BLaER1 treated with 17β-estradiol and CSF1 and Interleukin-3, amounts not matched to agents 10 nM and 100 nM (cell line): ENCODE data around the gene CD300LG.

Source experiments
- H3K27ac ChIP-seq, 11 experiments: shearing (Covaris generic); formaldehyde crosslinking; 2 replicates each; pipeline ENCODE4 v1.8.1; 2022
- H3K27me3 ChIP-seq, 11 experiments: shearing (Covaris generic); formaldehyde crosslinking; 2 replicates each; pipeline ENCODE4 v1.8.1; 2022
- H3K36me3 ChIP-seq, 11 experiments: shearing (Covaris generic); formaldehyde crosslinking; 2 replicates each; pipeline ENCODE4 v1.8.1; 2022
- H3K4me1 ChIP-seq, 10 experiments: shearing (Covaris generic); formaldehyde crosslinking; 2 replicates each; pipeline ENCODE4 v1.8.1; 2022
- H3K4me2 ChIP-seq, 11 experiments: shearing (Covaris generic); formaldehyde crosslinking; 2 replicates each; pipeline ENCODE4 v1.8.1; 2022
- H3K4me3 ChIP-seq, 10 experiments: shearing (Covaris generic); formaldehyde crosslinking; 2 replicates each; pipeline ENCODE4 v1.8.1; 2022
- H3K9ac ChIP-seq, 11 experiments: shearing (Covaris generic); formaldehyde crosslinking; 2 replicates each; pipeline ENCODE4 v1.8.1; 2022
- H3K9me3 ChIP-seq, 11 experiments: shearing (Covaris generic); formaldehyde crosslinking; replicated peaks in 1 of 11; 2 replicates each; pipeline ENCODE4 v1.8.1; 2022
- H4K20me1 ChIP-seq, 11 experiments: shearing (Covaris generic); formaldehyde crosslinking; 2 replicates each; pipeline ENCODE4 v1.8.1; 2022
- Cebpa-rat ChIP-seq, 11 experiments: shearing (Covaris generic); IDR thresholded peaks; 2 replicates each; pipeline ENCODE4 v1.8.1; 2022

The CD300LG gene

GRCh38 chr17:43842975-43843325 lies 4.0 kb upstream of the CD300LG start:
- H3K27me3 ChIP-seq = no peaks in the 10 kb centered on the region
- no peaks in the 10 kb centered on the region for H3K36me3 ChIP-seq
- H4K20me1 ChIP-seq = no peaks in the 10 kb centered on the region
- no peak overlapping the region for H3K27ac ChIP-seq
- H3K9me3 ChIP-seq = no peaks in the 10 kb centered on the region
- no peak for TF ChIP-seq Cebpa-rat (IDR thresholded peaks at IDR 0.05)
- no peak overlapping the region for H3K4me3 ChIP-seq
- no peak overlapping the region for H3K9ac ChIP-seq
- H3K4me2 ChIP-seq = no peak overlapping the region
- peaks cover 0 to 14% (median 8%) of the 10 kb centered on the region in 10 experiments; a peak in 15 of 20 replicates for H3K4me1 ChIP-seq

DNA sequence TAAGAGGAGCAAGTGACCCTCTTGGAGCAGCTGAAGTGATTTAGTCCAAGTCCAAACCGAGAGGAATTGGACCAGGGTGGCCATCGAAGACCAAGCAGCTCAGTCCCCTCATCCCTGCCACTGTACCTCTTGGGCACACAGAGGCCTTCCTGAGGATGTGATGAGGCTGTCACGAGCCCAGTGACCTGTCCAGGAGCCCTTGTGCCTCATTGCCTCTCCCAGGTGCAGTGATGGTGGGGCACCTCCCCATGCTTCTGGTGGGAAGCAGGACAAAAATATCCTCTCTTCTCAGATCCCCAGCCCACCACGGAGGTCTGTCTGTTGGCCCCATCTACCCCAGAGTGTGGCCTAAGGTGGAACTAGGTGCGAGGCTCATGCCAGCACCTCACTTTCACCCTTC lies 2.7 kb upstream of the CD300LG start:
- no peak overlapping the region for H3K4me2 ChIP-seq
- H4K20me1 ChIP-seq = no peaks in the 10 kb centered on the region
- TF ChIP-seq Cebpa-rat (IDR thresholded peaks at IDR 0.05) = no peak
- no peak overlapping the region for H3K27ac ChIP-seq
- H3K9me3 ChIP-seq = no peaks in the 10 kb centered on the region
- no peak overlapping the region for H3K9ac ChIP-seq
- H3K27me3 ChIP-seq = no peaks in the 10 kb centered on the region
- no peak overlapping the region for H3K4me3 ChIP-seq
- peaks cover 0 to 14% (median 8%) of the 10 kb centered on the region in 10 experiments; a peak in 15 of 20 replicates for H3K4me1 ChIP-seq
- H3K36me3 ChIP-seq = no peaks in the 10 kb centered on the region

GRCh38 chr17:43845766-43846165 lies 1.2 kb upstream of the CD300LG start:
- peaks cover 0 to 14% (median 8%) of the 10 kb centered on the region in 10 experiments; a peak in 15 of 20 replicates for H3K4me1 ChIP-seq
- no peak overlapping the region for H3K4me3 ChIP-seq
- H3K27ac ChIP-seq = no peak overlapping the region
- no peak overlapping the region for H3K4me2 ChIP-seq
- H4K20me1 ChIP-seq = no peaks in the 10 kb centered on the region
- no peaks in the 10 kb centered on the region for H3K9me3 ChIP-seq
- no peak overlapping the region for H3K9ac ChIP-seq
- H3K27me3 ChIP-seq = no peaks in the 10 kb centered on the region
- TF ChIP-seq Cebpa-rat (IDR thresholded peaks at IDR 0.05) = no peak
- no peaks in the 10 kb centered on the region for H3K36me3 ChIP-seq

DNA sequence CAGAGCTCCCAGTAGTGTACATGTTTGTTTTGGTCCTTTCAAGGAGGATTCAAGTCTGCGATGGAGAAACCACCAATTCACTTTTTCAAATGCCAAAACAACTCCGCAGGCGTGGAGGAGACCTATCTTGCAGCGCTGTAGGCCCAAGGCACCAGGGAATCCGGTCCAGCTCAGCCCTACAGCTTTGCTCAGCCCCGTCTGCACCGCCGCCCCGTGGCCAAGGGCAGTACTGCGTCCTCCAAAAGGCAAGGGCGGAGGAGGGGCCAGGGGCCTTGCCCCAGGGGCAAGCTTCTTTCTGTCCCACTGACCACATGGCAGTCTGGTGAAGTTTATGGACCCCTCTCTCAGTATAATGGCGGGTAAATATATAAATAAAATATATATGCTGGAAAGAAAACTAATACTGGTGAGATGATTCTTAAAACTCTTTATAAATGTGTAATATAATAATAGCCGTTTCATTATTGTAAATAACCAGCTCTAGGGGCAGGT lies 709 bp upstream of the CD300LG start:
- no peaks in the 10 kb centered on the region for H4K20me1 ChIP-seq
- peaks cover 0 to 14% (median 7%) of the 10 kb centered on the region in 10 experiments; a peak in 14 of 20 replicates for H3K4me1 ChIP-seq
- no peaks in the 10 kb centered on the region for H3K36me3 ChIP-seq
- no peak overlapping the region for H3K4me3 ChIP-seq
- H3K9ac ChIP-seq = no peak overlapping the region
- H3K27ac ChIP-seq = no peak overlapping the region; a peak in 1 of 22 replicates
- no peak for TF ChIP-seq Cebpa-rat (IDR thresholded peaks at IDR 0.05)
- H3K27me3 ChIP-seq = no peaks in the 10 kb centered on the region
- H3K4me2 ChIP-seq = peak overlapping the region in 3 of 11 experiments; percentile 67 to 78 (median 70); a peak in 4 of 22 replicates
- H3K9me3 ChIP-seq = no peaks in the 10 kb centered on the region

- no peak overlapping the region for H3K9ac ChIP-seq
- H3K9me3 ChIP-seq = no peaks in the 10 kb centered on the region
- H3K36me3 ChIP-seq = no peaks in the 10 kb centered on the region
These were observed 1.6 kb downstream of the CD300LG start for GRCh38 chr17:43848601-43849000.

DNA sequence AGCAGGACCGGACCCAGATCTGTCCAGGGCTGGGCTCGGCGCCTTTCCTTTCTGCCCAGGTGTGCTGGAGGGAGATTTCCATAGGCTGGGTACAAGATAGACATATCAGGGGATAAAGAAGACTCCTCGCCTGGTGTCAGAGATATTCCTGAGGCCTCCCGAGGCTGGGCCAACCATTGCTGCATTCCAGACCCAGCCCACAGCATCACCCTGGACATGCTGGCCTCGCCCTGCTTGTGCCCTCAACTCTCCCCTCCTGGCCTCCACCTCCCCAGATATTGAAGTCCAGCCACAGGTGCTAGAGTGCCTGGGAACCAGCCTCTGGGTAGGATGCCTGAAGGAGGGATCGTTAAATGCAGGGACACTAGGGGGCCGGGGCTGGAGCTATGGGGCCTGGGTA lies 2.1 kb downstream of the CD300LG start:
- H3K27ac ChIP-seq = no peak overlapping the region
- no peaks in the 10 kb centered on the region for H3K36me3 ChIP-seq
- no peaks in the 10 kb centered on the region for H3K9me3 ChIP-seq
- peaks cover 0 to 23% (median 7%) of the 10 kb centered on the region in 10 experiments; a peak in 14 of 20 replicates for H3K4me1 ChIP-seq
- no peak overlapping the region for H3K4me3 ChIP-seq
- no peak for TF ChIP-seq Cebpa-rat (IDR thresholded peaks at IDR 0.05)
- H4K20me1 ChIP-seq = no peaks in the 10 kb centered on the region
- no peak overlapping the region for H3K9ac ChIP-seq
- no peak overlapping the region for H3K4me2 ChIP-seq
- H3K27me3 ChIP-seq = no peaks in the 10 kb centered on the region

More at GRCh38 chr17:43848601-43849000, 1.6 kb downstream of the CD300LG start:
- no peak for TF ChIP-seq Cebpa-rat (IDR thresholded peaks at IDR 0.05)
- H4K20me1 ChIP-seq = no peaks in the 10 kb centered on the region
- peaks cover 0 to 23% (median 7%) of the 10 kb centered on the region in 10 experiments; a peak in 14 of 20 replicates for H3K4me1 ChIP-seq
- H3K4me2 ChIP-seq = no peak overlapping the region
- H3K27me3 ChIP-seq = no peaks in the 10 kb centered on the region
- no peak overlapping the region for H3K27ac ChIP-seq
- H3K4me3 ChIP-seq = no peak overlapping the region

GRCh38 chr17:43852571-43852970 lies 5.6 kb downstream of the CD300LG start:
- peaks cover 0 to 8% (median 0%) of the 10 kb centered on the region in 11 experiments; a peak in 5 of 22 replicates for H3K9me3 ChIP-seq
- no peak for TF ChIP-seq Cebpa-rat (IDR thresholded peaks at IDR 0.05)
- no peak overlapping the region for H3K4me3 ChIP-seq
- H3K4me1 ChIP-seq = peaks cover 0 to 14% (median under 1%) of the 10 kb centered on the region in 10 experiments; a peak in 7 of 20 replicates
- H3K9ac ChIP-seq = no peak overlapping the region
- H3K36me3 ChIP-seq = no peaks in the 10 kb centered on the region
- no peaks in the 10 kb centered on the region for H3K27me3 ChIP-seq
- no peak overlapping the region for H3K4me2 ChIP-seq
- H4K20me1 ChIP-seq = no peaks in the 10 kb centered on the region
- H3K27ac ChIP-seq = no peak overlapping the region

- Histone ChIP-seq H3K9me3 (peaks cover 0 to 8% (median 0%) of the 10 kb centered on the region in 11 experiments; a peak in 5 of 22 replicates), H4K20me1 (no peaks in the 10 kb centered on the region), H3K4me2 (no peak overlapping the region), H3K9ac (no peak overlapping the region), H3K36me3 (no peaks in the 10 kb centered on the region), H3K27me3 (no peaks in the 10 kb centered on the region), H3K4me1 (peaks cover 8 to 19% (median 10%) of the 10 kb centered on the region in 10 experiments; a peak in 15 of 20 replicates), H3K27ac (no peak overlapping the region), H3K4me3 (no peak overlapping the region)
- no peak for TF ChIP-seq Cebpa-rat (IDR thresholded peaks at IDR 0.05)
These were observed 6.6 kb downstream of the CD300LG start for GRCh38 chr17:43853546-43853945.

GRCh38 chr17:43854498-43854897 lies 7.5 kb downstream of the CD300LG start:
- no peak overlapping the region for H3K4me3 ChIP-seq
- H3K4me1 ChIP-seq = peaks cover 8 to 20% (median 10%) of the 10 kb centered on the region in 10 experiments; a peak in 15 of 20 replicates
- H3K9ac ChIP-seq = no peak overlapping the region
- H3K4me2 ChIP-seq = no peak overlapping the region
- no peaks in the 10 kb centered on the region for H3K27me3 ChIP-seq
- no peak overlapping the region for H3K27ac ChIP-seq
- H3K36me3 ChIP-seq = no peaks in the 10 kb centered on the region
- no peak for TF ChIP-seq Cebpa-rat (IDR thresholded peaks at IDR 0.05)
- peaks cover 0 to 8% (median 0%) of the 10 kb centered on the region in 11 experiments; a peak in 5 of 22 replicates for H3K9me3 ChIP-seq
- H4K20me1 ChIP-seq = no peaks in the 10 kb centered on the region

DNA sequence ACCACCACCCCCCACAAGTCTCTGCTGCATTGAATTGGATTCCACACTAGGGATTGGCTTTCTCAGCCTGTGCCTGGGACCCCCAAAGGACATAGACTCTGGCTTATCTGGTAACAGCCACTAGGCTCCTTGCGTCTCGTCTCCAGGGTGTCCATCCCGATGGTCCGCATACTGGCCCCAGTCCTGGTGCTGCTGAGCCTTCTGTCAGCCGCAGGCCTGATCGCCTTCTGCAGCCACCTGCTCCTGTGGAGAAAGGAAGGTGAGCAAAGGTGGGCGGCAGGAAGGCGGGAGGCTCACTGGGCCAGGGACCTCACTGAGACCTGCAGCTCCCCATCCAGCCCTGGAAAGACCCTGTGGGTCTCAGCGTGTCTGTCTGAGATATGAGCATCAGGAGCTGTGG lies 8.1 kb downstream of the CD300LG start:
- no peaks in the 10 kb centered on the region for H3K27me3 ChIP-seq

More for the DNA sequence above, 8.1 kb downstream of the CD300LG start:
- no peaks in the 10 kb centered on the region for H4K20me1 ChIP-seq
- no peak overlapping the region for H3K9ac ChIP-seq
- H3K36me3 ChIP-seq = no peaks in the 10 kb centered on the region
- peaks cover 8 to 20% (median 10%) of the 10 kb centered on the region in 10 experiments; a peak in 15 of 20 replicates for H3K4me1 ChIP-seq
- H3K4me2 ChIP-seq = no peak overlapping the region
- no peak overlapping the region for H3K27ac ChIP-seq
- H3K9me3 ChIP-seq = peaks cover 0 to 8% (median 0%) of the 10 kb centered on the region in 11 experiments; a peak in 5 of 22 replicates
- TF ChIP-seq Cebpa-rat (IDR thresholded peaks at IDR 0.05) = no peak
- H3K4me3 ChIP-seq = no peak overlapping the region
